HL-60 (cell line): Measurements from ENCODE around the gene AZIN2.

Source experiments
- DNase-seq, 2 experiments: peaks; one replicate each; pipeline ENCODE4 v3.0.0-alpha.2; 2010 to 2020; ENCODE audit warnings: low read depth in 1 of 2, low spot score in 1 of 2
- H3K27ac ChIP-seq: fragments of 250-450 bp; sonication (Bioruptor Pico); replicated peaks from 2 replicates; pipeline ENCODE4 v1.5.1; 2020; ENCODE audit warnings: mild to moderate bottlenecking, moderate library complexity
- H3K27me3 ChIP-seq: fragments of 250-450 bp; sonication (Bioruptor Pico); 2 replicates; pipeline ENCODE4 v1.5.1; 2021; ENCODE audit warnings: mild to moderate bottlenecking, moderate library complexity; ENCODE audit not compliant: insufficient read depth, poor library complexity, severe bottlenecking
- H3K4me3 ChIP-seq: replicated peaks from 2 replicates; pipeline ENCODE4 v1.5.1; 2011; ENCODE audit warnings: mild to moderate bottlenecking, control low read depth, low read length; ENCODE audit not compliant: insufficient read depth
- CTCF ChIP-seq: IDR thresholded peaks from one replicate; pipeline ENCODE4 v1.5.1; 2011; ENCODE audit warnings: low read length, control low read depth, inconsistent platforms; ENCODE audit not compliant: insufficient read depth
- GABPA ChIP-seq: IDR thresholded peaks from 2 replicates; pipeline ENCODE4 v1.6.1; 2012; ENCODE audit warnings: low read depth
- POLR2AphosphoS5 ChIP-seq: IDR thresholded peaks from 2 replicates; pipeline ENCODE4 v1.6.1; 2012; ENCODE audit warnings: low read depth
- SPI1 ChIP-seq: IDR thresholded peaks from 2 replicates; pipeline ENCODE4 v1.6.1; 2012; ENCODE audit warnings: low read depth, mild to moderate bottlenecking, borderline replicate concordance
- TF ChIP-seq, protein P1 (sequence below): IDR thresholded peaks from 2 replicates; pipeline ENCODE4 v1.6.1; 2012; ENCODE audit warnings: low read depth; ENCODE audit not compliant: insufficient replicate concordance

The AZIN2 gene

GRCh38 chr1:33127001-33127823 lies 46.3 kb downstream of the AZIN2 start:
- no peaks in the 10 kb centered on the region for H3K27me3 ChIP-seq

DNA sequence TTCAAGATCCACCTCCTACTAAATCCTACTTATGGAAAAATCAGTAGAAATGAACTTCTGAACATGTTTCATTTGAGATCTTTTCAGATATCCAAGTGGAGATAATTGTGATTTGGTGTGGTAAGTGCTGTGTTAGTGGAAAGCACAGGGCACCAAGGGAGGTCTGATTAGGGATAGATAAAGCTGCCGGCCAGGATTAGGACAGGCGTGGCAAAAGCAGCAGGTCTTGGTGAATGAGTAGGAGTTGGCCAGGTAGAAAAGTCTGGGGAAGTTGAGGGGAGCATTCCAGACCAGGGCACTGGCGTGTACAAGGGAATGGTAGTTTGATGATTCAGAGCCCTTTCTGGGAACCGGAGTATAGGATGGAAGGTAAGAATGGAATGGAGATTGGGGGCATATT lies 47.8 kb downstream of the AZIN2 start:
- TF ChIP-seq CTCF (no peak), GABPA (no peak), SPI1 (no peak), POLR2AphosphoS5 (no peak)
- TF ChIP-seq, protein P1, sequence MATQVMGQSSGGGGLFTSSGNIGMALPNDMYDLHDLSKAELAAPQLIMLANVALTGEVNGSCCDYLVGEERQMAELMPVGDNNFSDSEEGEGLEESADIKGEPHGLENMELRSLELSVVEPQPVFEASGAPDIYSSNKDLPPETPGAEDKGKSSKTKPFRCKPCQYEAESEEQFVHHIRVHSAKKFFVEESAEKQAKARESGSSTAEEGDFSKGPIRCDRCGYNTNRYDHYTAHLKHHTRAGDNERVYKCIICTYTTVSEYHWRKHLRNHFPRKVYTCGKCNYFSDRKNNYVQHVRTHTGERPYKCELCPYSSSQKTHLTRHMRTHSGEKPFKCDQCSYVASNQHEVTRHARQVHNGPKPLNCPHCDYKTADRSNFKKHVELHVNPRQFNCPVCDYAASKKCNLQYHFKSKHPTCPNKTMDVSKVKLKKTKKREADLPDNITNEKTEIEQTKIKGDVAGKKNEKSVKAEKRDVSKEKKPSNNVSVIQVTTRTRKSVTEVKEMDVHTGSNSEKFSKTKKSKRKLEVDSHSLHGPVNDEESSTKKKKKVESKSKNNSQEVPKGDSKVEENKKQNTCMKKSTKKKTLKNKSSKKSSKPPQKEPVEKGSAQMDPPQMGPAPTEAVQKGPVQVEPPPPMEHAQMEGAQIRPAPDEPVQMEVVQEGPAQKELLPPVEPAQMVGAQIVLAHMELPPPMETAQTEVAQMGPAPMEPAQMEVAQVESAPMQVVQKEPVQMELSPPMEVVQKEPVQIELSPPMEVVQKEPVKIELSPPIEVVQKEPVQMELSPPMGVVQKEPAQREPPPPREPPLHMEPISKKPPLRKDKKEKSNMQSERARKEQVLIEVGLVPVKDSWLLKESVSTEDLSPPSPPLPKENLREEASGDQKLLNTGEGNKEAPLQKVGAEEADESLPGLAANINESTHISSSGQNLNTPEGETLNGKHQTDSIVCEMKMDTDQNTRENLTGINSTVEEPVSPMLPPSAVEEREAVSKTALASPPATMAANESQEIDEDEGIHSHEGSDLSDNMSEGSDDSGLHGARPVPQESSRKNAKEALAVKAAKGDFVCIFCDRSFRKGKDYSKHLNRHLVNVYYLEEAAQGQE: no peak
- H3K27ac ChIP-seq: no peak overlapping the region
- H3K4me3 ChIP-seq: no peak overlapping the region
- H3K27me3 ChIP-seq: no peaks in the 10 kb centered on the region
- DNase-seq: no peak

More at GRCh38 chr1:33127001-33127823, 46.3 kb downstream of the AZIN2 start:
- DNase-seq: peak; percentile 99 to 100
- H3K4me3 ChIP-seq: peak overlapping the region; percentile 80
- TF ChIP-seq CTCF (peak; percentile 96), SPI1 (peak; percentile 94), POLR2AphosphoS5 (peak; percentile 92), GABPA (peak; percentile 96)
- TF ChIP-seq, protein P1: peak; percentile 74
- H3K27ac ChIP-seq: peak overlapping the region; percentile 85

DNA sequence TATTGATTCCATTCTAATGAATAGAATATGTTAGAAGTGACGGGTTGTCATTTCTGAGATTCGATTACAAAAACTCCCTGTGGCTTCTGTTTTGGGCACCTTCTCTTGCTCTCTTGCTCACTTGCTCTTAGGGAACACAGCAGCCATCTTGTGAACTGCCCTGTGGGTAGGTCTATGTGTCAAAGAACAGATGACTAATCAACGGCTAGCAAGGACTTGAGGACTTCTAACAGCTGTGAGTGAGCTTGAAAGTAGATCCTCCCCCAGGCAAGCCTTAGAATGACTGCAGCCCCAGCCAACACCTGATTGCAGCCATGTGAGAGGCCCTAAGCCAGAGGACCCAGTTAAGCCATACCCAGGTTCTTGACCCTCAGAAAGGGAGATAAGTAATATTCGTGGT lies 49.3 kb downstream of the AZIN2 start:
- Histone ChIP-seq H3K27me3 (no peaks in the 10 kb centered on the region), H3K27ac (no peak overlapping the region), H3K4me3 (no peak overlapping the region)
- peak in 1 of 2 experiments; percentile 31 for DNase-seq
- no peak for TF ChIP-seq SPI1
- TF ChIP-seq, protein P1: no peak
- no peak for TF ChIP-seq POLR2AphosphoS5
- TF ChIP-seq CTCF: no peak
- no peak for TF ChIP-seq GABPA
